Fibroblast of skin of abdomen (primary cell): ENCODE data around the gene SLC6A15. TPM values are rescaled to one million over a fixed set of nuclear protein-coding genes. Genes with fewer than 3 reads are reported as not detected.

Experiments used
- DNase-seq: peaks from one replicate; pipeline ENCODE4 v3.0.0-alpha.2; 2013
- polyA plus RNA-seq, 2 experiments: library from polyadenylated mRNA; unstranded; fragments of 120-200 nt; gene quantifications; one replicate each; pipeline ENCODE4 v1.2.1, GENCODE V29; 2013; ENCODE audit not compliant: insufficient read length in 2 of 2

SLC6A15 gene
- 10.9 TPM for polyA plus RNA-seq (2013, experiment 1 of 2; ENCODE audit: insufficient read length)
- polyA plus RNA-seq (2013, experiment 2 of 2; ENCODE audit: insufficient read length): 9.7 TPM

GRCh38 chr12:84912198-84913128 is at the start of gene SLC6A15:
Gene SLC6A15 (minus strand): TSS chr12:84912799. CDS start chr12:84892120, 20,679 bp downstream.
- peak; percentile 89 for DNase-seq

- no peak for DNase-seq
Measured at GRCh38 chr12:84960918-84961317, 48.3 kb upstream of the SLC6A15 start.

DNA sequence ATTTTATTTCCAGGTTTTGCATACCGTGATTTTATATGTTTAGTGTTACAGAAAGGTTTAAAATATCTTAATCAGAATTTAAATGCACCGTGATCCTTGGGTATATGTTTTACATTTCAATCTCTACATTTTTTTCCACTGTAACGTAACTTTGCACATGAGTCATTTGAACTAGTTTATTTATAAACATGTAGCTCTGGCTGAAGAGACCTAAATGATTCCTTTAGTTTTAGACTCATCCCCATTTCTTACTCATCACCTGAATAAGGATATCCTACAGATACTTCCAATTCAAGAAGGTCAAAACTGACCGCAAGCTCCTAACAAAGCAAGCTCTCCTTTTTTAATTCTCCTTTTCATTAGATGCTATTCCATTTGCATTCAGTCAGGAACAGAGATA is 42.7 kb upstream of the SLC6A15 start:
- DNase-seq: no peak

DNA sequence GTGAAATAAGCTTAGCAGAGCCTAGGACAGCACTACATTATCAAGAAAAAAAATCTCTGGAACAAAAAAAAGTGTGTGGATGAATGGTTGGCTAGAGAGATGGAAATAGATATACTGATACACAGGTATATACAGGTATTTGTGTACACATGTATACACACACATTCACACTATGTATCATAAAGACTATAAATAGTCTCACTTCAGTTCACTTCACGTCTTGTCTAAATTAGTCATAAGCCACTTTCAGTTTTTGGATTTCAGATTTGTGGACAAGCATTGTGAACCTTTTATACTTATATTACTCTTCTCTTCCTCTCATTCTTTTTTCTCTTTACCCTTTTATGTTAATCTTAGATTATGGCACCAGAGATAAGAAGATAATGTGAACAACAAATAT is 41.8 kb upstream of the SLC6A15 start:
- no peak for DNase-seq

DNA sequence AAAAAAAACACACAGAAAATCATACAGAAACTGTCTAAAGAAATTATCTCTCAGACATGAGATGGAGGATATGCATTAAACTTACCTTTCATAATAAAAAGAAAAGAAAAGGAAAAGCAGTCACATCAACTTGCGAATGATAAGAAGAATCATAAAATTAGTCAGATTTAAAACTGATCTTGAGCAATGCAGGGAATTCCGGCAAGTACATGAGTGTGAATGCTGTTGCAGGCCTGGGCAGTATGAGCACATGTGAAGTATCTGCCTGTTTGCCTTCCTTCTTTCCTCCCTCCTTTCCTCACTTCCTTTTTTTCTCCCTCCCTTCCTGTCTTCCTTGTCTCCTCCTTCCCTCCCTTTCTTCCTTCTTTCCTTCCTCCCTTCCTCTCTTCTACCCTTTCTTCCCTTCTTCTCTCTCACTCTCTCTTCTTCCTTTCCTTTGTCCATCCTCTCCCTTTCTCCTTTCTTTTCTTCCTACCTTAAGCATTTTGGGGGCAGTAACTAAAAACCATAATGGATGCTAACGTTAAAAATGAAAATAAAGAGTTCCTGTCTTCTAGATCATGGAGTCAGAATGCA is 38.5 kb upstream of the SLC6A15 start:
- DNase-seq: no peak

- DNase-seq: no peak
Measured at GRCh38 chr12:84946753-84947152, 34.2 kb upstream of the SLC6A15 start.

DNA sequence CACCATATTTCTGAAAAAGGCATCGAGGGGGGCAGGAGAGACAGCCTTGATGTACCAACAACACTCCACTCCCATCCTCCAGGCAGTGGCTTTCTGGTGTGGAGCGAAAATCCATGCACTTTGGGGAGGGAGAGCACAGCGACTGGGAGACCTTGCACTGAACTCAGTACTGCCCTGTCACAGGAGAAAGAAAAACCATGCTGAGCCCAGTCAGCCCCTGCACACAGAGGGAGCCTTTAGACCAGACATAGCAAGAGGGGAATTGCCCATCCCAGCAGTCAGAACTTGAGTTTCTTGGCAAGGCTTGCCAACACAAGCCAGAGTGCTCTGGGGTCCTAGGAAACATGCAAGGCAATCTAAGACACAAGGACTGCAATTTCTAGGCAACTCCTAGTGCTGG is 24.8 kb upstream of the SLC6A15 start:
- DNase-seq: no peak

- peak; percentile 69 for DNase-seq
Measured at GRCh38 chr12:84929501-84929900, 16.9 kb upstream of the SLC6A15 start.

DNA sequence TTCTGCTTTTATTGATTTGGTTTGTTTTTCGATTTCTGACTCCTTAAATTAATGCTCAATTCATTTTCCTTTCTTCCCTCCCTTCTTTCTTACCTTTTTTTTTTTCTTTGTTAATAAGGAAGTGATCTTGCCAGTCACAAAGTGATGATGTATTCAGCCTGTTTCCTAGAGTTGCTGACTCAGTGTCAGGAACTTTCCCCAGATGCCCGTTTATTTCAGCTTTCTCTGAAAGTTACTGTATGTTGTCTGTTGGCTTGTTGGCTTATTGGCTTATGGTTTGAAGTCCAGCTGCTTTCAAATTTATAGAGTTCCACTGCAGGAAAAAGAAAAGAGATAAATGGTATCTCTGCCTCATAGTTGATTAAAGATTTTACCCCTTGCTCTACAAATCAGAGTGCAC is 12.4 kb upstream of the SLC6A15 start:
- peak; percentile 62 for DNase-seq

GRCh38 chr12:84922693-84923092 is 10.1 kb upstream of the SLC6A15 start:
- peak; percentile 22 for DNase-seq

DNA sequence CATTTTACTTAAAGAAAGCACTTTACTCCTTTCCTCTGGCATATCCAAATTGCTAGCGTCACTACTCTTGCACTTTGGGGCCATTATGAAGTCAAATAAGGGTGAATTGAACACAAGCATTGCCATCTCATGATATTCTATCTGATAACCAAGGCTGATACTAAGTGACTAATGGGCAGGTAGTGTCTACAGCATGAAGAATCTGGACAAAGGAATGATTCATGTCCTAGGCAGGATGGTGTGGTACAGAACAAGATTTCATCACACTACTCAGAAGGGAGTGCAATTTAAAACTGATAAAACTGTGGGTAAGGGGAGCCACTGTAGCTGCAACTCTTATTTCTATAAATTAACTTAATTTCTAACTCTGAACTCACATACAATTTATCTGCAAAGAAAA is 7.7 kb upstream of the SLC6A15 start:
- peak; percentile 21 for DNase-seq

GRCh38 chr12:84919271-84919670 is 6.7 kb upstream of the SLC6A15 start:
- peak; percentile 74 for DNase-seq

- DNase-seq: no peak
Measured at GRCh38 chr12:84913129-84913515, 523 bp upstream of the SLC6A15 start.

GRCh38 chr12:84911271-84912197 is 1.1 kb downstream of the SLC6A15 start:
- peak; percentile 86 for DNase-seq

- peak; percentile 45 for DNase-seq
Measured at GRCh38 chr12:84910549-84911241, 1.9 kb downstream of the SLC6A15 start.

DNA sequence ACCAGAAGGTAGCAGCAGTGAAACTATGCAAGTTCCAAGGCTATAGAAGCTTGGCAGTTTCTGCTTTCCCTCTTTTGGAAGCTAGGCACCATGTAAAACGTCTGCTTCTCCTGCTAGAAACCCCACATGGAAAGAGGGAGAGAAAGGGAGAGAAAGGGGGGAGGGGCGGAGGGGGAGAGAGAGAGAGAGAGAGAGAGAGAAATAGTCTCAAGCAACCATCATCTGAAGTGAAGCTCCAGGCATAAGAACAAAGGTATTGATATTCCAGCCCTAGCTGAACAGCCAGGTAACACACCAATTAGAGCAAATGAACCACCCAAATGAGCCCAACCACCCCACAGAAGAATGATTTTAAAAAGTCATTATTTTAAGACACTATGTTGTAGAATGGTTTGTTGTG is 8.5 kb downstream of the SLC6A15 start:
- DNase-seq: no peak

DNA sequence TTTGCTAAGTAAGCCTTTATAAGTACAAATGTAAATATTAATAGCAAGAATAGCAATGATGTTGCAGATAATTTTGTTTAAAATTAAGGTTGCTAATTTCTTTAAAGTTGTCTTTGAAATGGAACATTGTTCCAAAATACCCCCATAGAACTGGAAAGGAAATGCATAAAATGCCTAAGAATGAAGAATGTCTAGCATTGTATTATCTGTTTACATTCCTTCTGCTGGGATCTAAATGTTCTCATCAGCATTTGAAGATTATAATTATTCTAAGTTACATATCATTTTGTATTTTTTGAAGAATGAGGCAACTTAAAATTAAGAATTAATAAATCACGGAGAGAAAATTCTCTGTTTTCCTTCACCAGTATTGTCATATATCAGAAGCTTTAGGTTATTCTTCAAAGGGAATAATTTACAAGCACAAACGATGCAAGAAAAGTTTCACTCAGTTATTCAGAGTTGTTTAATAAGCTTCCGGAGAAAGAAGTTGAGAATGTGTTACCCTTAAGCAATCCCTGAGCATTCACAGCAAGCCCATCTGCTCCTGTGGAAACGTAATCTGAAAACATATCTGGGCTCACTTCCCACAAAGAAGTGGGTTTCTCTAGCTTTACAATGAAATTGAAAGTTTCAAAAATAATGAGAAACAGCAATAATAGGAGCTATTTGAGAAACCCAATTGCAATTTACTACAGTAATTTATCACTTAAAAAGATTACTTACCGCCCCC is 21.3 kb downstream of the SLC6A15 start:
- DNase-seq: peak; percentile 28

GRCh38 chr12:84889818-84890217 is 22.8 kb downstream of the SLC6A15 start:
- no peak for DNase-seq

GRCh38 chr12:84888861-84889260 is 23.7 kb downstream of the SLC6A15 start:
- DNase-seq: no peak

DNA sequence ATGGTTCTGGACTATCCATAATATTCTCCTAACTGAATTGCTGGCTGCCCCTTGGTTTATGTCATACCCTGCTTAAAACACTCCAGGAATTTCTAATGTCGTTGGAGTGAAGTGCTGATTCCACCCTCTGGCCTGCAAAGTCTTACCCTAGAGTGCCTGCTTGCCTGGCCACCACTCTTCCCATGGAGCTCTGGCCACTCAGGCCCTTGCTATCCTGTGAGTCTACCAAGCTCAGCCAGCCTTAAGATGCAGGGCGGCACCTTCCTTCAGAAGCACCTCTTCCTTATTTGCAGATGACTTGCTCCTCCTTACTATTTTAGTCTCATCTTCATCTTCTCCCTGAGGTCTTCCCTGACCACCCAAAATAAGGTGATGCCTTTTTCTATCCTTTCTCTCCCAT is 35.3 kb downstream of the SLC6A15 start:
- no peak for DNase-seq

- no peak for DNase-seq
Measured at GRCh38 chr12:84875241-84875640, 37.4 kb downstream of the SLC6A15 start.

- no peak for DNase-seq
Measured at GRCh38 chr12:84874825-84875139, 37.8 kb downstream of the SLC6A15 start.
